ENCODE data around the gene CREB3L2. TPM values are rescaled to one million over a fixed set of nuclear protein-coding genes. Genes with fewer than 3 reads are reported as not detected.

The CREB3L2 gene
- total and polyA plus RNA-seq, 9 donors, result 21.2 to 110 (median 80.8) TPM

- H3K4me1 ChIP-seq (ENCODE audit: insufficient read depth), result no peaks in the 10 kb centered on the region
- H3K36me3 ChIP-seq, result no peaks in the 10 kb centered on the region
- WGBS, 3 donors, result 81 to 88% (median 82%) methylated on average over 8 of the region's 8 CpGs
- TF ChIP-seq CTCF (IDR thresholded peaks at IDR 0.05) (no peak), POLR2A (IDR thresholded peaks at IDR 0.05) (no peak), EP300 (IDR thresholded peaks at IDR 0.05) (no peak)
- H3K4me3 ChIP-seq, result no peak overlapping the region
- intact Hi-C loops (cut with DNase I), result loop anchor here in 3 of 4 donors (5.0 to 10.0 kb wide), 3 partner anchors 231 to 241 kb away; no protein-coding TSS in a partner anchor
- H3K27me3 ChIP-seq, result no peaks in the 10 kb centered on the region
- no peak overlapping the region for H3K27ac ChIP-seq
- no peaks in the 10 kb centered on the region for H3K9me3 ChIP-seq
- DNase-seq, result no peak
Observed at GRCh38 chr7:137895301-137896221, 106.3 kb downstream of the CREB3L2 start.

GRCh38 chr7:137893143-137893742 is 108.6 kb downstream of the CREB3L2 start:
- intact Hi-C loops (cut with DNase I), result loop anchor here in 2 of 4 donors (10.0 kb wide), 2 partner anchors 228 to 238 kb away; no protein-coding TSS in a partner anchor
- no peaks in the 10 kb centered on the region for H3K4me1 ChIP-seq (ENCODE audit: insufficient read depth)
- no peaks in the 10 kb centered on the region for H3K9me3 ChIP-seq
- H3K36me3 ChIP-seq, result no peaks in the 10 kb centered on the region
- no peak for TF ChIP-seq POLR2A (IDR thresholded peaks at IDR 0.05)
- no peak for TF ChIP-seq CTCF (IDR thresholded peaks at IDR 0.05)
- no peak for TF ChIP-seq EP300 (IDR thresholded peaks at IDR 0.05)
- DNase-seq, result no peak
- H3K4me3 ChIP-seq, result no peak overlapping the region
- no peak overlapping the region for H3K27ac ChIP-seq
- H3K27me3 ChIP-seq, result no peaks in the 10 kb centered on the region

DNA sequence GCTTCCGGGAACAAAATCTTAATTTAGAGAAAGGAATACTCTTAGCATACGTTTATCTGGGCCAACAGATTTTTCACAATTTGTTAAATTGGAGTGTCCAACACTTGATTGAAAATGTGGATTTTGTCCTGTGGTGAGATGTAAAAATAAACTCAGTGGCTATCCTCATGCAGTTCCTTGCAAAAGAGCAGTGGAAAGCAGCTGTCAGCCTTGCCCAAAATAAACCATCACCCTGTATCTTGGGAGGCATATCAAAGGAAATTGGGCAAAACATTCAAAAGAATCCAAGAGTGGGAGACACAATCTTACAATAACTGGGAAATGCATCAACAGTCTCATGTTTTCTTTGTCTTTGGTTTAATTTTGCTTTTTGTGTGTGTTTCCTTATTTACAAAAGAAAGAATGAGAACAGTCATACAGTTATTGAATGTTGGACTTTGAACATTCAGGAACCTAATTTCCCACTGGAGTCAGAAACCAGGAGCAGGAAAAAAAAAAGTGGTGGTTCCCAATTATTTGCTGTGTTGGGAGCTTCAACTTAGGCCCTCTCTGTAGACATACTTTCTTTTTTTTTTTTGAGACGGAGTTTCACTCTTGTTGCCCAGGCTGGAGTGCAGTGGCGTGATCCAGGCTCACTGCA is 110.8 kb downstream of the CREB3L2 start:
- no peaks in the 10 kb centered on the region for H3K27me3 ChIP-seq
- intact Hi-C loops (cut with DNase I), result loop anchor here in 2 of 4 donors (10.0 kb wide), 2 partner anchors 226 to 236 kb away; no protein-coding TSS in a partner anchor
- no peak overlapping the region for H3K27ac ChIP-seq
- no peaks in the 10 kb centered on the region for H3K4me1 ChIP-seq (ENCODE audit: insufficient read depth)
- no peak for DNase-seq
- H3K9me3 ChIP-seq, result no peaks in the 10 kb centered on the region
- TF ChIP-seq CTCF (IDR thresholded peaks at IDR 0.05) (no peak), EP300 (IDR thresholded peaks at IDR 0.05) (no peak), POLR2A (IDR thresholded peaks at IDR 0.05) (no peak)
- WGBS, 3 donors, result 64 to 78% (median 75%) methylated on average over 4 of the region's 4 CpGs
- H3K4me3 ChIP-seq, result no peak overlapping the region
- H3K36me3 ChIP-seq, result no peaks in the 10 kb centered on the region

GRCh38 chr7:137890449-137890921 is 111.4 kb downstream of the CREB3L2 start:
- Histone ChIP-seq H3K9me3 (no peaks in the 10 kb centered on the region), H3K4me3 (no peak overlapping the region), H3K27ac (no peak overlapping the region), H3K27me3 (no peaks in the 10 kb centered on the region), H3K36me3 (no peaks in the 10 kb centered on the region), H3K4me1 (ENCODE audit: insufficient read depth) (no peaks in the 10 kb centered on the region)
- WGBS, 3 donors, result 67 to 91% (median 70%) methylated on average over 3 of the region's 3 CpGs
- intact Hi-C loops (cut with DNase I), result loop anchor here in 2 of 4 donors (10.0 kb wide), 2 partner anchors 226 to 236 kb away; no protein-coding TSS in a partner anchor
- no peak for TF ChIP-seq EP300 (IDR thresholded peaks at IDR 0.05)
- TF ChIP-seq CTCF (IDR thresholded peaks at IDR 0.05), result no peak
- no peak for TF ChIP-seq POLR2A (IDR thresholded peaks at IDR 0.05)
- no peak for DNase-seq

Measured in ovary (tissue), 9 donors.